ENCODE data around the gene TBCK. TPM values are rescaled to one million over a fixed set of nuclear protein-coding genes. Genes with fewer than 3 reads are reported as not detected.

Gene TBCK
- total RNA-seq, 1 experiment from 2014 or later, result 22.3 TPM

DNA sequence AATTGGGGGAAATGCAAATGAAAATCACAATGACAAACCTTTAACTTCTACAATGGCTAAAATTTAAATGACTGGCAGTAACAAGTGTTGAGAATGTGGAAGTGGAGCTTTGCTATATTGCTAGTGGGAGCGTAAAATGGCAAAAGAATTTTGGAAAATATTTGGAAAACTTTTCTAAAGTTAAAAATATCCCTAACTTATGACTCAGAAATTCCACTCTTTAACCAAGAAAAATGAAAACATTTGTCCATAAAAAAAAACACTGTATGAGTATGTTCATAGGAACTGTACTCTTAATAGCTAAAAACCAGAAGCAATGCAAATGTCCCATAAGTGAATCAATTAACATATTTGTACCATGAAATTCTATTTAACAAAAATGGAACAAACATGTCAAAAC, 3.6 kb downstream of the TBCK start (continued):
- TF ChIP-seq FOSL1 (IDR thresholded peaks at IDR 0.05; ENCODE audit: low read depth) (no peak), CEBPB (IDR thresholded peaks at IDR 0.05; ENCODE audit: low read depth) (no peak), CTCF (IDR thresholded peaks at IDR 0.05 in 2 of 3, conservative IDR thresholded peaks at IDR 0.05 in 1 of 3; ENCODE audit: borderline replicate concordance in 1 of 3, insufficient read depth in 1 of 3, low read depth in 2 of 3, low read length in 2 of 3) (no peak), SP1 (IDR thresholded peaks at IDR 0.05; ENCODE audit: low read depth) (no peak)

DNA sequence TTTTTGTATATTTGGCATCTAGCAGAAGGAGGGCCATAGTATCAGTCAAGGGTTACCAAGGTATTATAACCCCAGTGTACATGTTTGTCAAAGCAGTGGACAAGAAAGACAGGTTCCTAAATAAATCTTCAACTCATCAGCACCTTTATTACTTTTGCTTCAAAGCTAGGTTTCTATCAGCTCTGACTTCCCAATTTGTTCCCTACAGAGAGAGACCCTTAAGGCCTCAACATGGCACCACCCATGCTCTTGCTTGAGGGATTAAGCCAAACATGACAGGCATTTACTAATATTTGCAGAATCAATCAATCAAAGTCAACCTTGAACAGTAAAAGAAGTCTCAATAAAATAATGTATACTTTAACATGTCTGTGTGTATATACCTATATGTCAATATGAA, 9.4 kb downstream of the TBCK start:
- Histone ChIP-seq H3K9ac (ENCODE audit: low read length) (no peak overlapping the region), H3K27me3 (ENCODE audit: insufficient read depth, low read length) (no peaks in the 10 kb centered on the region), H3K9me3 (ENCODE audit: control insufficient read depth in 1 of 2, insufficient read depth in 1 of 2, low read depth in 1 of 2, low read length in 2 of 2) (no peaks in the 10 kb centered on the region), H3K4me1 (ENCODE audit: control insufficient read depth in 1 of 2, insufficient read depth in 2 of 2, low read length in 2 of 2) (no peaks in the 10 kb centered on the region), H4K20me1 (ENCODE audit: insufficient read depth) (no peaks in the 10 kb centered on the region), H3K9me2 (ENCODE audit: insufficient read depth) (no peaks in the 10 kb centered on the region), H3K79me2 (ENCODE audit: insufficient read depth, low read length) (peaks cover 8% of the 10 kb centered on the region), H3K27ac (ENCODE audit: low read depth, low read length) (no peak overlapping the region), H3K4me2 (ENCODE audit: low read length) (no peak overlapping the region), H3K4me3 (replicated peaks in 1 of 2; ENCODE audit: low read depth in 1 of 2, low read length in 2 of 2) (no peak overlapping the region), H2AFZ (ENCODE audit: low read depth, low read length, poor library complexity, severe bottlenecking) (no peak overlapping the region), H3K36me3 (ENCODE audit: control insufficient read depth in 1 of 2, insufficient read depth in 2 of 2, low read length in 2 of 2) (no peaks in the 10 kb centered on the region)
- CTCF ChIA-PET, result no interaction called here
- RAD21 ChIA-PET (ENCODE audit: low non-redundant PET in 1 of 2, low total read pairs in 2 of 2, uncharacterized antibody in 2 of 2, unreplicated experiment in 2 of 2), result no interaction called here
- ATAC-seq (no peak), DNase-seq (ENCODE audit: low read depth, low spot score) (no peak)
- TF ChIP-seq REST (IDR thresholded peaks at IDR 0.05; ENCODE audit: low read depth) (no peak), SIN3A (IDR thresholded peaks at IDR 0.05; ENCODE audit: low read depth) (no peak), SP1 (IDR thresholded peaks at IDR 0.05; ENCODE audit: low read depth) (no peak), POLR2AphosphoS5 (IDR thresholded peaks at IDR 0.05; ENCODE audit: low read depth, low read length) (no peak), POLR2A (IDR thresholded peaks at IDR 0.05; ENCODE audit: borderline replicate concordance, extremely low read depth, insufficient read depth, insufficient read length) (no peak), JUND (IDR thresholded peaks at IDR 0.05) (no peak), RAD21 (IDR thresholded peaks at IDR 0.05; ENCODE audit: low read depth) (no peak), SRF (IDR thresholded peaks at IDR 0.05; ENCODE audit: low read depth) (no peak), MAX (IDR thresholded peaks at IDR 0.05) (no peak), ZFX (IDR thresholded peaks at IDR 0.05) (no peak), ELF1 (IDR thresholded peaks at IDR 0.05; ENCODE audit: borderline replicate concordance, low read depth) (no peak), CTCF (IDR thresholded peaks at IDR 0.05 in 2 of 3, conservative IDR thresholded peaks at IDR 0.05 in 1 of 3; ENCODE audit: borderline replicate concordance in 1 of 3, insufficient read depth in 1 of 3, low read depth in 2 of 3, low read length in 2 of 3) (no peak)
- POLR2A ChIA-PET, result no interaction called here
- BruUV-seq (replicated peaks), result no TSS peak
- intact Hi-C loops (cut with micrococcal nuclease), result no loop called here
